ENCODE measurements around the gene BAIAP2L1. TPM values are rescaled to one million over a fixed set of nuclear protein-coding genes. Genes with fewer than 3 reads are reported as not detected.

BAIAP2L1 gene
- total RNA-seq, 1 donor from 2014 or later: 1.9 TPM

Other genes starting within 250 kb of the BAIAP2L1 start
- gene BHLHA15, start 189.7 kb downstream of the BAIAP2L1 start, total RNA-seq: 0.41 and 0.80 TPM in 2 replicates
- gene TECPR1, start 148.9 kb downstream of the BAIAP2L1 start, total RNA-seq: 45.4 and 45.8 TPM in 2 replicates
- gene BRI3, start 119.4 kb downstream of the BAIAP2L1 start, total RNA-seq: 63.6 and 67.6 TPM in 2 replicates
- gene NPTX2, start 216.2 kb upstream of the BAIAP2L1 start, total RNA-seq: 0.28 and 0.32 TPM in 2 replicates

All from activated T-helper 2 cell treated with anti-CD3 and anti-CD28 coated beads, Interferon-gamma antibody, Interleukin-2, Interleukin-4, amounts not matched to agents 10 μg/mL and 5 μg/mL and 100 μg/mL, durations not matched to agents 14 hours and 24 hours and 36 hours (primary cell).